ENCODE measurements around the gene ALPP.
"Not testable (repeated sequence)": the region's sequence is repeated elsewhere in the genome, so short reads cannot be mapped to it uniquely, and the experiment has no call there.

ALPP gene

GRCh38 chr2:232341061-232341738, 37.4 kb upstream of the ALPP start:
- no peak for DNase-seq

GRCh38 chr2:232341739-232342126, 36.8 kb upstream of the ALPP start:
- no peak for DNase-seq

- no peak for DNase-seq
Observed at GRCh38 chr2:232342635-232343565, 35.7 kb upstream of the ALPP start.

- DNase-seq, result no peak
Observed at GRCh38 chr2:232343821-232344220, 34.7 kb upstream of the ALPP start.

- DNase-seq, result no peak
Observed at GRCh38 chr2:232345251-232345650, 33.3 kb upstream of the ALPP start.

GRCh38 chr2:232347369-232347768, 31.2 kb upstream of the ALPP start:
- DNase-seq, result no peak

- DNase-seq, result no peak
Observed at GRCh38 chr2:232348936-232349335, 29.6 kb upstream of the ALPP start.

- DNase-seq, result no peak
Observed at GRCh38 chr2:232349546-232349945, 29.0 kb upstream of the ALPP start.

GRCh38 chr2:232349946-232350635, 28.5 kb upstream of the ALPP start:
- no peak for DNase-seq

- no peak for DNase-seq
Observed at GRCh38 chr2:232350804-232351685, 27.5 kb upstream of the ALPP start.

GRCh38 chr2:232351686-232352510, 26.7 kb upstream of the ALPP start:
- no peak for DNase-seq

- no peak for DNase-seq
Observed at GRCh38 chr2:232352511-232353091, 25.9 kb upstream of the ALPP start.

GRCh38 chr2:232353096-232353495, 25.5 kb upstream of the ALPP start:
- no peak for DNase-seq

GRCh38 chr2:232353660-232354059, 24.9 kb upstream of the ALPP start:
- DNase-seq, result no peak

- no peak for DNase-seq
Observed at GRCh38 chr2:232354069-232354468, 24.5 kb upstream of the ALPP start.

GRCh38 chr2:232361646-232362045, 16.9 kb upstream of the ALPP start:
- no peak for DNase-seq

GRCh38 chr2:232362174-232362900, 16.2 kb upstream of the ALPP start:
- no peak for DNase-seq

- not testable (repeated sequence) for DNase-seq
Observed at GRCh38 chr2:232363064-232363783, 15.3 kb upstream of the ALPP start.

Measured in amygdala (tissue), 56 donors.